ENCODE measurements around the gene IDH3B. TPM values are rescaled to one million over a fixed set of nuclear protein-coding genes. Genes with fewer than 3 reads are reported as not detected.

The IDH3B gene
- total RNA-seq, 1 experiment from 2014 or later: 135 TPM

GRCh38 chr20:2699775-2700413, 35.9 kb upstream of the IDH3B start (continued):
- TF ChIP-seq REST (IDR thresholded peaks at IDR 0.05; ENCODE audit: insufficient read depth in 1 of 2, low read depth in 2 of 2, low read length in 1 of 2): no peak

GRCh38 chr20:2698912-2699311, 34.9 kb upstream of the IDH3B start:
- Histone ChIP-seq H3K36me3 (ENCODE audit: control insufficient read depth, insufficient read depth, low read length) (no peaks in the 10 kb centered on the region), H3K27me3 (ENCODE audit: control insufficient read depth, insufficient read depth, low read length) (no peaks in the 10 kb centered on the region), H3K9me3 (ENCODE audit: control insufficient read depth, insufficient read depth, low read depth, low read length) (no peaks in the 10 kb centered on the region), H3K27ac (ENCODE audit: low read length) (no peak overlapping the region), H3K4me1 (ENCODE audit: control insufficient read depth, insufficient read depth, low read length) (no peaks in the 10 kb centered on the region; the same call in 1 of the 2 replicates), H3K4me3 (ENCODE audit: low read depth in 2 of 2, low read length in 2 of 2) (no peak overlapping the region)
- intact Hi-C loops (cut with micrococcal nuclease; ENCODE audit: unreplicated experiment) (no loop called here), in situ Hi-C loops (cut with HindIII; ENCODE audit: low pct_unique_long_range_greater_than_20kb, low sequenced_read_pairs) (no loop called here)
- TF ChIP-seq REST (IDR thresholded peaks at IDR 0.05; ENCODE audit: insufficient read depth in 1 of 2, low read depth in 2 of 2, low read length in 1 of 2) (no peak), TCF7L2 (IDR thresholded peaks at IDR 0.05; ENCODE audit: low read depth, low read length) (no peak), POLR2AphosphoS5 (IDR thresholded peaks at IDR 0.05; ENCODE audit: low read depth, low read length) (no peak), SIN3A (IDR thresholded peaks at IDR 0.05; ENCODE audit: borderline replicate concordance, insufficient read depth, low read depth, low read length) (no peak)
- TF ChIP-seq, protein P1, sequence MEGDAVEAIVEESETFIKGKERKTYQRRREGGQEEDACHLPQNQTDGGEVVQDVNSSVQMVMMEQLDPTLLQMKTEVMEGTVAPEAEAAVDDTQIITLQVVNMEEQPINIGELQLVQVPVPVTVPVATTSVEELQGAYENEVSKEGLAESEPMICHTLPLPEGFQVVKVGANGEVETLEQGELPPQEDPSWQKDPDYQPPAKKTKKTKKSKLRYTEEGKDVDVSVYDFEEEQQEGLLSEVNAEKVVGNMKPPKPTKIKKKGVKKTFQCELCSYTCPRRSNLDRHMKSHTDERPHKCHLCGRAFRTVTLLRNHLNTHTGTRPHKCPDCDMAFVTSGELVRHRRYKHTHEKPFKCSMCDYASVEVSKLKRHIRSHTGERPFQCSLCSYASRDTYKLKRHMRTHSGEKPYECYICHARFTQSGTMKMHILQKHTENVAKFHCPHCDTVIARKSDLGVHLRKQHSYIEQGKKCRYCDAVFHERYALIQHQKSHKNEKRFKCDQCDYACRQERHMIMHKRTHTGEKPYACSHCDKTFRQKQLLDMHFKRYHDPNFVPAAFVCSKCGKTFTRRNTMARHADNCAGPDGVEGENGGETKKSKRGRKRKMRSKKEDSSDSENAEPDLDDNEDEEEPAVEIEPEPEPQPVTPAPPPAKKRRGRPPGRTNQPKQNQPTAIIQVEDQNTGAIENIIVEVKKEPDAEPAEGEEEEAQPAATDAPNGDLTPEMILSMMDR (IDR thresholded peaks at IDR 0.05): no peak
- no TSS peak for BruUV-seq (replicated peaks)
- ChIA-PET POLR2A (no interaction called here), CTCF (no interaction called here)
- DNase-seq (ENCODE audit: low read depth, low spot score) (no peak), ATAC-seq (peak; percentile 48; the same call in 1 of the 2 replicates)

Measured in Panc1 (cell line).